GF-D8 (cell line): ENCODE measurements around the gene UTP3.
A peak's percentile ranks its signal among the peaks of the same experiment; 100 is the strongest.
"Not testable (repeated sequence)": the region's sequence is repeated elsewhere in the genome, so short reads cannot be mapped to it uniquely, and the experiment has no call there.

Source experiments
- DNase-seq: peaks from one replicate; lab custom pipeline; 2025; lab: John Stamatoyannopoulos, UW

UTP3 gene

DNA sequence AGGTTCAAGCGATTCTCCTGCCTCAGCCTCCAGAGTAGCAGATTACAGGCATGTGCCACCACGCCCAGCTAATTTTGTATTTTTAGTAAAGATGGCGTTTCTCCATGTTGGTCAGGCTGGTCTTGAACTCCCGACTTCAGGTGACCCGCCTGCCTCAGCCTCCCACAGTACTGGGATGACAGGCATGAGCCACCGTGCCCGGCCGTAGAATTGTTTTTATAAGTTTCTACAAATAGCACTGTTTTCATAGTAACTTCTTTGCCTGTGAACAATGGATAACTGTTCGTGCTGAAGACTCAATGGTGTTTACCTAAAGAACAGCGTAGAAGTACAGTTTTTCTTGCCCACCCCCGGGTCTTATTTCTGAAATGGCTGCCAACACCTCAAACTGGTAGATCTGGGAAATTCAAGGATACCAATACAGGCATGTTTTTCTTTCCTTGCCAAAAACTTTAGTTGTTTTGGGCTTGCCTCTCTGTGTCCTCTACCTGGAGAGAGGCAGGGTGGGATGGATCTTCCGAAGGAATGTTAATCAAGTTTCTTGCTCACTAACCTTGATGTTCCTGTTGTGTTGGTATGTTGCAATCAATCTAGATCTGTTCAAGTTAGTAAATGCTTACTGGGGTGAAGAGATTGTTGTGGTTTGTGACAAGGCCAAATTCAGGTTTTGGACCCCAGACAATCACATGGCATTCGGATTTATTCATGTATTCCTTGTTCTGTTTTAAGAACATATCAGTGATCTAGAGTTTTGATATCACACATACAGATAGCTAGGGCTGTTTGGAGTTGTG, 30.7 kb downstream of the UTP3 start:
- no peak for DNase-seq

DNA sequence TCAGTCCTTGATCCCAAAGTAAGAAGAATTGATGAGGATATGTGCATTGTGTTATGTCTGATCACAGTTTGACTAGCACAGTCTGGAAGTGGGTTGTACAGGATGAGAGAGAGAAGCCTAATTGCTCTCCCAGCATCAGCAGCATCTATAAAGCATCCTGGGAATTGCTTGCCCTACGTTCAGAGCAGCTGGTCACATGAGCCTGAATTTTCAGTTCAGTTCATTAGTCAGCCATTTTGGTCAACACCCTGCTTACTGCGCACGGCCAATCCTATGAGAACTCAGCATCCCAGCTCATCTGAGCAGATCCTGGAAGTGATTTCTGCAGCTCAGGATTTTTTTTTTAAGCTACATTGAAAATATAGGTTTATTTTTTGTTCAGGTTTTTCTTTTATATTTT, 33.4 kb downstream of the UTP3 start, which contains the start of gene RUFY3:
RUFY3 (plus strand) TSS at position 218 of the 400 bp plus-strand sequence. CDS start 610 bp downstream, outside the sequence.
- no peak for DNase-seq

DNA sequence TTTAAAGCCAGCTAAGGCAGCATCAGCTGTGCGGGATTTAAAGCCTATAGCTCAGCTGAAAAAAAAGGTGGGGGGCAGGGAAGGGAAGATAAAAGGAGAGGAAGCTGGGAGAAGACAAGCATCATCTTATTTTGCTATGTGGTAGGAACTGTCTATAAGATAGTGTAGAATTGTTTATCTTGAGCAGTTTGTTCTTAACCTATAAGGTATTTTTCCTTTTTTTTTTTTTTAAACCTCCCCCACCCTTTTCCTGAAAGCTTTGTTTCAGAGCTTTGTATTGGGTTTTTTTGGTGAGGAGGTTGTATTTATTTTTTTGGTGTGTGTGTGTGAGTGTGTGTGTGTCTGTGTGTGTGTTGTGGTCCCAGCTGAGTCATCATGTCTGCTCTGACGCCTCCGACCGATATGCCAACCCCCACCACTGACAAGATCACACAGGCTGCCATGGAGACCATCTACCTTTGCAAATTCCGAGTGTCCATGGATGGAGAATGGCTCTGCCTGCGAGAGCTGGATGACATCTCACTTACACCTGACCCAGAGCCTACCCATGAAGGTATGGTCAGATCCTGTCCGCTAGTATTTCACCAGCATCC, 34.0 kb downstream of the UTP3 start:
- DNase-seq, result no peak

DNA sequence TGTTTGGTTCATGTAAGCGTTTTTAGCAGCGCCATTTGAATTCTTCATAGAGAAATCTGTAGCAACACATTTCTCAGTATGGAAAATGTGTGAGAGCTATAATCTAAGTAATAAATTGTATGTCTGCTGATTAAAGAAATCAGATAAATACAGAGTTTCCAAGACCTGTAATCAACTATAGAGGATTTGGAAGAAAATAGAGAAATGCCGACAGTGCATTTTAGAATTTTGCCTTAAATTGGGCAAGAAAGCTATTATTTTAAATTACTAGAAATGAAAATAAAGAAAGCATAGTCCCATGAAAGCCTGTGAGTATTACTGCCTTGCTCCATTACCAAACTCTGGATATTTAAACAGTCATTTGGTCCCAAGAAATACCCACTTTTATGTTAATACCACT, 36.1 kb downstream of the UTP3 start:
- no peak for DNase-seq

DNA sequence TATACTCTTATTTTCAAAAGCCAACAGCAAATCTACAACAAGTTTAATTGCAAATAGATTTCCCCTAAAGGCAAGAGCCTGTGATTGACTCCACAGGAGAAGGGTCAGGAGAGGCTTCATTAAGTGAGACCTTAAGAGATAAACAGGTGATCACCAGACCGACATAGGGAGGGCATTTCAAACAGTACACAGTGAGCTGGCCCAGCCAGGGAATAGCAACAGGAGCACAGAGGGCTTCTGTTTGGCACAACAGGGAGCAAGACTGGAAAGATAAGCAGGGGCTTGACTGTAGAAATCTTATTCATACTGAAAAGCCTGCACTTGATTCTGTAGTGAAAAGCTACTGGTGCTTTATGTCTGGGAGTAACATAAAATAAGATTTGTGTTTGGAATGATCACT, 37.3 kb downstream of the UTP3 start:
- no peak for DNase-seq

DNA sequence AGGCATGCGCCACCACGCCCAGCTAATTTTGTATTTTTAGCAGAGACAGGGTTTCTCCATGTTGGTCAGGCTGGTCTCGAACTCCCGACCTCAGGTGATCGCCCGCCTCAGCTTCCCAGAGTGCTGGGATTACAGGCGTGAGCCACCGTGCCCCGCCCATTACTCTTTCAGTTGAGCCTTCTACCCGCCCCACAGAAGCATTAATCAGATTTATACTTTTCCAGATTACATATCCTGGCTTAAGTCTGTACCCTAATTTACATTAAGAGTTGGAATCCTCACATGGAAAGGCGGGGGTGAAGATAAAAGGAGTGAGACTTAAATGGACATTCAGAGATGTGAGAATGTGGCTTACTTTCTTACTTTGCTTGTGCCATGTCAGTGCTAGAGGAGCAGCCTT, 38.2 kb downstream of the UTP3 start:
- not testable (repeated sequence) for DNase-seq

DNA sequence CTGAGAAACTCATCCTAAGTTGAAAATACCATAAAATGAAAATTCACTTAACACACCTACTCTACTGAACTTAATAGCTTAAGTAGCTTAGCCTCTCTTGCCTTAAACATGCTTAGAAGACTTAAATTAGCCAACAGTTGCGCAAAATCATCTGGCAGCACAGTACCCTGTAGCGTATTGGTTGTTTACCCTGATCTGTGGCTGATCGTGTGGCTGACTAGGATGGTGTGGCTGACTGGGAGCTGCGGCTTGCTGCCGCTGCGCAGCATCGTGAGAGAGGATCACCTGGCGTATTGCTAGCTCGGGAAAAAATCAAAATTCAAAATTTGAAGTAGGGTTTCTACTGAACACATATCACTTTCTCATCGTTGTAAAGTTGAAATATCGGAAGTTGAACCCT, 39.8 kb downstream of the UTP3 start:
- DNase-seq, result no peak

DNA sequence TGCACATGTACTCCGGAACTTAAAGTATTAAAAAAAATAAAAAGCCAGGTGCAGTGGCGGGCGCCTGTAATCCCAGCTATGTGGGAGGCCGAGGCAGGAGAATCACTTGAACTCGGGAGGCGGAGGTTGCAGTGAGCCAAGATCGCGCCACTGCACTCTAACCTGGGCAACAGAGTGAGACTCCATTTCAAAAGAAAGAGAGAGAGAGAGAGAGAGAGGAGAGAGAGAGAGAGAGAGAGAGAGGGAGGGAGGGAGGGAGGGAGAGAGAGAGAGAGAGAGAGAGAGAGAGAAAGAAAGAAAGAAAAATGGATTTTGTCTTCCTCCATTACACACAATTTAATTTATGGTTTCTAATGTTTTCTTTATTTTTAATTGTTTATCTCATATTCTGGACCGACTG, 44.5 kb downstream of the UTP3 start:
- DNase-seq, result not testable (repeated sequence)

DNA sequence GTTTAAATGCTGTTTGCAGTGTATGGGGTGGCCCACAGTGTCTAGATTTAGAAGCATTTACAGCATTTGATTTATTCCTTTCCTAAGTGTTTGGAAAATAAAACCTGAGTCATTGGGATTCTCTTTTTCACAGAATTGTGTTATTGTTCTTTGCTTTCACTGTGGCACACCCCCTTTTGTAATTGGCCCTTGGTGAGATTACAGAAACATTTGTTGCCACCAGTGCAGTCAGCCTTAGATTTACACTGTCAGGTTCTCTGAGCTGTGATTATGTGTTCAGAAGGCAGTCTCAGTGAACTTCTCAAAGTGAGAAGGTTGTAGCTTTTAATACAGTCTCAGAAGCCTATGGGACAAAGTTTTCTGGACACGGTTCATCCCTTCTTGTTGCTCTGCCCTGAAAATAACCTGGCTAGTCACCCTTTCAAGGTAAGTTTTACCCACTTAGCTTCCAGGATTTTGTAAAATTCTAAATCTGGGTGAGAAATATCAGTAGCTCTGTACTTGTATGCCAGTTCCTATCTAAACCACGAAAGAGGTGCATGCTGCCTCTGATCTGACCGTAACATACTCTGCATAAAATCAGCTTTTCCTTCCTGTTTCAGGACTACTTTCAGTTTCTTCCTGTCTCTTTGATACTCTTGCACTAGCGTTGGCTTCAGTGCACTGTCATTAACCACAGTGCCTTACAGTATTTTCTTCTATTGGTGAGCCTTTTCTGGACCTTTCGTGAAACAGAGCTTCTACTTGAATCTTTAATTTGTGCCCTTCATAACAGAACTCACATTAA, 46.0 kb downstream of the UTP3 start:
- peak; percentile 64 for DNase-seq

DNA sequence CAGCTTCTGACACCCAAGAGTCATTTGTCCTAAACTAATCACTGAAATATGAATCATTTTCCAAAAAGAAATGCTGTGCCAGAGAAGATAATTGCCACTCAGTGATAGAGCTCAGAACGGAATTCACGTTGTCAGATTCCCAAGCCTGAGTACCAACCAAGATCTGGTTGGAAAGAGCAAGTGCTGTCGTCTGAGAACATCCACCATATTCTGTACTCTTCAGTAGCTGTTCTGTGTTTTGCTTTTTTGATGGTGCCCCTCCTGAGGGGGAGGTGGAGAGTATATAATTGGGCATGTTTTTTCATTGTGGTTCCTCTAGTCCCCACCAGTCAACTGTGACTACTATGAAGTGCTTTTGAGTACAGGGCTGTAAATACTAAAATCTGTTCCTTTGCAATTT, 46.6 kb downstream of the UTP3 start:
- DNase-seq, result no peak

DNA sequence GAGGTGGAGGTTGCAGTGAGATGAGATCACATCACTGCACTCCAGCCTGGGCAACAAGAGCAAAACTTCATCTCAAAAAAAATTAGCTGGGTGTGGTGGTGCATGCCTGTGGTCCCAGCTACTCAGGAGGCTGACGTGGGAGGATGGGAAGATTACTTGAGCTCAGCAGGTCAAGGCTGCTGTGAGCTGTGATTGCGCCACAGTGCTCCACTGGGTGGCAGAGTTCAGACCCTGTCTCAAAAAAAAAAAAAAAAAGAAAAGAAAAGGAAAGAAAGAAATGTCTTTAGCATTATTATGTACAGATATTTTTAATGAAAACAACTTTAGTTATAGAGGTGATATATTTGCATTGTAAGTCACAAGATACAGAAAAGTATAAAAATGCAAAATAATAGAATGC, 47.6 kb downstream of the UTP3 start:
- peak; percentile 12 for DNase-seq

DNA sequence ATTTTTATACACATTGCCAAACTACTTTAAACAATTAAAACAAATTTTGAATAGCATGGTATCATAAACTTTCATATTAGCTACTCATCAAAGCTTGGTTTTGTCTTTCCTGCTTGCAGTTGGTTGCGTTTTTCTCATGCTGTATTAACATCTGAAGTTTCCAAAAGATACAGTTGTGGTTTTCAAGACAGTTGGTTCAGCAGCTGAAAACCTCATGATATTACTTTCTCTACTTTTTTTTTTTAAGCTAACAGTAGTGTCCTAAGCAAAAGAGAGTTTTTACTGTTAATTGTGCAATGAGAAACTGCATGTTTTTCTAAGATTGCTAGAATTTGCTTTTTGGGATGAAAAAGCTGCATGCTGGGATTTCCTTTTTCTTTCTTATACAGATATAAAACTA, 48.7 kb downstream of the UTP3 start:
- DNase-seq, result no peak

DNA sequence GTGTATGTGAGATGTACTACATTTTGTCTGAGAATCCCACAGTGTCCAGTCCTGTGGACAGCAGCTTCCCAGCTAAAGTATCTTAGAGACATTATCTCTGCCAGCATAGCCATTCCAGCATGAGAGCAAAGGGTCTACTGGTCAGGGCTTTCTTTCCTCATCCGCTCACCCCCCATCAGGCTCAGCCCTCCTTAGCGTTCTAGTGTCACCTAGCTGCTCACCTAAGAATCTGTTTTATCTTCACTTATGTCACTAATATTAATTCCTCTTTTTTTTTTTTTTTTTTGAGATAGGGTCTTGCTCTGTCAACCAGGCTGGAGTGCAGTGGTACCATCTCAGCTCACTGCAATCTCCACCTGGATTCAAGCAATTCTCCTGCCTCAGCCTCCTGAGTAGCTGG, 49.1 kb downstream of the UTP3 start:
- no peak for DNase-seq

DNA sequence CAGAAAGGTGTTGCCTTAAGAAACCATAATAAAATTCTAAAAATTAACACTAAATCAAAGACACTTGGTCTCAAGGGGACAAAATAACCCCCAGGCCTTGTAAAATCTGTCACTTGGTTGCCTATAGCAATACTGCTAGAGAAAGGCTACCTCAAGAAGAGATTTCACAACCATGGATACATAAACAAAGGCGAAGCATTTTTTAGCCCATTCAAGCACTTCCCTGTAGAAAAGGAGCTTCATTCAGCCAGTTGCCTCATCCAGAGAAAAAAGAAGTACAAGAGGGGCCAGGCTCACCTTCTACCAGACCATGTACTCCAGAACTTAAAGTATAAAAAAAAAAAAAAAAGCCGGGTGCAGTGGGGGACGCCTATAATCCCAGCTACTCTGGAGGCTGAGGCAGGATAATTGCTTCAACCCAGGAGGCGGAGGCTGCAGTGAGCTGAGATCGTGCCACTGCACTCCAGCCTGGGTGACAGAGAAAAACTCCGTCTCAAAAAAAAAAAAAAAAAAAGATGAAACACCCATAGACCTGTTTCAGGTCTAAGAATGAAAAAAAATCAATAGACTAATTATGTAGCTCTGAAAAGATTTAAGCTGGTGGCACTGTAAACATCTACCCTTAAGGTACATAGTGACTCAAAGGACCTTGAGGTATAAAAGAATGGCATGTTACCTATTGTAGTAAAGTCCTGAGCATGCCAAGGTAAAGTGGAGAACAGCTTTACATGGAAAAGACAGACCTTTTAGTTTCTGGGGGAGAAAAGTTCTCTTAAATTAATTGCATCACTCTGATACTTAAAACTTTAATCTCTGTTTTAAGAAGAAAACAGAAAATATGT, 51.4 kb downstream of the UTP3 start:
- peak; percentile 17 for DNase-seq
